GM06990 (cell line): ENCODE results near the gene AGPS.

ENCODE experiments used
- DNase-seq: peaks from one replicate; pipeline ENCODE4 v3.0.0-alpha.2; 2011; ENCODE audit not compliant: insufficient read length; ENCODE audit errors: extremely low read depth
- H3K27me3 ChIP-seq: replicated peaks from 2 replicates; pipeline ENCODE4 v1.6.0; 2011; ENCODE audit warnings: low read length; ENCODE audit not compliant: control insufficient read depth, insufficient read depth
- H3K36me3 ChIP-seq: 2 replicates; pipeline ENCODE4 v1.5.1; 2011; ENCODE audit warnings: low read length; ENCODE audit not compliant: control insufficient read depth, insufficient read depth
- H3K4me3 ChIP-seq: replicated peaks from 2 replicates; pipeline ENCODE4 v1.5.1; 2011; ENCODE audit warnings: low read depth, mild to moderate bottlenecking, control low read depth, low read length
- CTCF ChIP-seq: IDR thresholded peaks from 2 replicates; pipeline ENCODE4 v1.5.1; 2011; ENCODE audit warnings: low read length, control low read depth, mild to moderate bottlenecking, inconsistent platforms; ENCODE audit not compliant: insufficient read depth, poor library complexity, severe bottlenecking

The AGPS gene

GRCh38 chr2:177474998-177475397 lies 82.4 kb downstream of the AGPS start:
- TF ChIP-seq CTCF: no peak
- no peak for DNase-seq
- Histone ChIP-seq H3K4me3 (no peak overlapping the region), H3K27me3 (no peaks in the 10 kb centered on the region), H3K36me3 (no peaks in the 10 kb centered on the region)

- DNase-seq: no peak
- Histone ChIP-seq H3K36me3 (no peaks in the 10 kb centered on the region), H3K27me3 (no peaks in the 10 kb centered on the region), H3K4me3 (no peak overlapping the region)
- TF ChIP-seq CTCF: no peak
Observed at GRCh38 chr2:177476897-177477296, 84.3 kb downstream of the AGPS start.

- Histone ChIP-seq H3K4me3 (no peak overlapping the region), H3K27me3 (no peaks in the 10 kb centered on the region), H3K36me3 (no peaks in the 10 kb centered on the region)
- TF ChIP-seq CTCF: no peak
- no peak for DNase-seq
Observed at GRCh38 chr2:177478029-177478428, 85.5 kb downstream of the AGPS start.

- Histone ChIP-seq H3K4me3 (no peak overlapping the region), H3K27me3 (no peaks in the 10 kb centered on the region), H3K36me3 (no peaks in the 10 kb centered on the region)
- no peak for TF ChIP-seq CTCF
- no peak for DNase-seq
Observed at GRCh38 chr2:177478907-177479306, 86.3 kb downstream of the AGPS start.

- Histone ChIP-seq H3K27me3 (no peaks in the 10 kb centered on the region), H3K36me3 (no peaks in the 10 kb centered on the region), H3K4me3 (no peak overlapping the region)
- TF ChIP-seq CTCF: no peak
- DNase-seq: no peak
Observed at GRCh38 chr2:177482195-177482594, 89.6 kb downstream of the AGPS start.

GRCh38 chr2:177483531-177483930 lies 91.0 kb downstream of the AGPS start:
- no peak overlapping the region for H3K4me3 ChIP-seq
- H3K27me3 ChIP-seq: no peaks in the 10 kb centered on the region
- no peak for TF ChIP-seq CTCF
- H3K36me3 ChIP-seq: no peaks in the 10 kb centered on the region
- DNase-seq: no peak
